ENCODE measurements around the gene TTF1. TPM values are rescaled to one million over a fixed set of nuclear protein-coding genes. Genes with fewer than 3 reads are reported as not detected.

The TTF1 gene
- polyA plus RNA-seq, 6 donors from 2014 or later: 4.3 to 11.6 (median 8.9) TPM

GRCh38 chr9:132425675-132426062 is 19.0 kb upstream of the TTF1 start:
- no peak for ATAC-seq (ENCODE audit: low read depth in 2 of 2)
- H3K9me3 Mint-ChIP-seq: no peaks in the 10 kb centered on the region
- peak overlapping the region in 1 of 6 donors; percentile 13 for H3K27ac Mint-ChIP-seq
- no peak for DNase-seq
- H3K4me1 Mint-ChIP-seq: peaks cover 0 to 5% (median 0%) of the 10 kb centered on the region in 3 donors
- no peak overlapping the region for H3K4me3 Mint-ChIP-seq
- H3K27me3 Mint-ChIP-seq: peaks cover 40 to 66% (median 58%) of the 10 kb centered on the region in 3 donors
- no peaks in the 10 kb centered on the region for H3K36me3 Mint-ChIP-seq

DNA sequence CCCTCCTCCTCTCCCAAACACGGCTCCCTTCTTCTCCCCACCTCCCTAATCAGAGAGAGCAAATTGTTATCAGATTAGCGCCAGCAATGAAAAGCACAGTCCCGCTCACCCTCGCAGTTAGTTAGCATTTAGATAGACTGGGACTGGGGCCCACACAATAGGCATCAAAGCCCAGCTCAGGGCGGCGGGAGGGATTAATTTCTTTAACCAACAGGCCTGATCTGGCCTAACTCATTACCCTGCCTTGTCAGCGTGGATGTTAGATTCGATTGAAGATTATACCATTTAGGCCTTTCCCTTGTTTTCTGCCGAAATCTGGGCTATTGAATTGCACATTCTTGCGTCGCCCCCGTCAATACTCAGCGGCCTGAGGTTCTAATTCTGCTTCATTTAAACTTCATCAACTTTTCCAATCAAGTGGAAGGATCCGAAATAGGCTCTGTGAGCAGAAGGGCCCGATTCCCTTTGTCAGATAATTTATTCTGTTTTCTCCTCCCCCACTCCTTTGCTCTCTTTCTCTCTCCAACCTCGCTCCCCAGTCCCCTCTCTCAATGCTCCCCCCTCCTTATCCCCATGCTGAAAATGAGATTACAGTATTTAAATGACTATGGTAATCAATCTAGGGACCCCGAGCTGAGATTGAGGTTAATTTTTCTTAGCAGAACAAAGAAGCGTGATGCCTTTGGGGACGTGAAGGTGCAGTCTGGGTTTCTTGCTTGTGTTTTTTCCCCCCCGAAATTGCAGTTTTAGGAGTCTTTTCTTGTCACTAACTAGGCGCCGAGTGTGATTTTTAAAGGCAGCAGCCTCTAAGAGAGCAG is 18.4 kb upstream of the TTF1 start:
- Mint-ChIP-seq H3K4me3 (no peak overlapping the region), H3K36me3 (no peaks in the 10 kb centered on the region), H3K27me3 (peaks cover 36 to 64% (median 62%) of the 10 kb centered on the region in 3 donors), H3K4me1 (no peaks in the 10 kb centered on the region), H3K9me3 (no peaks in the 10 kb centered on the region), H3K27ac (peak overlapping the region in 2 of 6 donors; percentile 13)
- ATAC-seq (ENCODE audit: low read depth in 2 of 2) (no peak), DNase-seq (no peak)

GRCh38 chr9:132423503-132423902 is 16.9 kb upstream of the TTF1 start:
- Mint-ChIP-seq H3K27ac (no peak overlapping the region), H3K36me3 (no peaks in the 10 kb centered on the region), H3K9me3 (no peaks in the 10 kb centered on the region), H3K4me3 (no peak overlapping the region), H3K27me3 (peaks cover 47 to 72% (median 71%) of the 10 kb centered on the region in 3 donors), H3K4me1 (no peaks in the 10 kb centered on the region)
- DNase-seq (no peak), ATAC-seq (ENCODE audit: low read depth in 2 of 2) (no peak)

- Mint-ChIP-seq H3K4me1 (no peaks in the 10 kb centered on the region), H3K9me3 (no peaks in the 10 kb centered on the region), H3K27ac (no peak overlapping the region), H3K4me3 (no peak overlapping the region), H3K27me3 (peaks cover 54 to 79% (median 78%) of the 10 kb centered on the region in 3 donors), H3K36me3 (no peaks in the 10 kb centered on the region)
- ATAC-seq (ENCODE audit: low read depth in 2 of 2) (no peak), DNase-seq (no peak)
Measured at GRCh38 chr9:132422574-132422973, 15.9 kb upstream of the TTF1 start.

DNA sequence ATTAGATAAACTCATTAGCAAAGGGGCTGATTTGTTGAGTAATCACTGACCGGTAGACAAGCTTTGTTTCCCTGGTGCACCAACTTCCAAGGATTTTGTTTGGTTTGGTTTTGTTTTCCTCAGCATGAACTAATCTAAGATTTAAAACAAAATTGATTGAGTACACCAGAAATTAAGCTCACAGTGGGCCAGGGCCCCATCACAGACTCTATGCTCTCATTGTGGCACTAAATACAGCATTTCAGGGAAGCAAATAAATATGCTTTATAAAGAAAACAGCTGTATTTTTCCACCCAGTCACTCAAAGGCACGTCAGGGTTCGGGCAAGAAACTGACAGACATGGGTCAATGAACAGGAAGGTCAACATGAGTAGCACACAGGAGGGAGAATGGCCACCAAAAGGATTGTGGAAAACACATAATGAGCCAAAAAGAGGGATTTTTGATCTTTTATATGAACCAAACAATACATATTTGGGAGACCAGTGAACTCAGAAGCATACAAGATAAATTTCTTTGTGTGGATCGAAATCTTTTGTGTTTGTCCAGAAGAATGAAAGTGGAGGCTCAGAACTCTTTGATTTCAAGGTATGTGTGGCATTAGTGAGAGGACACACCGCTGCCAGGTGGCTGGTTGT is 12.2 kb upstream of the TTF1 start:
- Mint-ChIP-seq H3K4me3 (no peak overlapping the region), H3K4me1 (no peaks in the 10 kb centered on the region), H3K9me3 (no peaks in the 10 kb centered on the region), H3K27me3 (peaks cover 45 to 68% (median 65%) of the 10 kb centered on the region in 3 donors), H3K36me3 (no peaks in the 10 kb centered on the region), H3K27ac (no peak overlapping the region)
- DNase-seq: no peak
- no peak for ATAC-seq (ENCODE audit: low read depth in 2 of 2)

DNA sequence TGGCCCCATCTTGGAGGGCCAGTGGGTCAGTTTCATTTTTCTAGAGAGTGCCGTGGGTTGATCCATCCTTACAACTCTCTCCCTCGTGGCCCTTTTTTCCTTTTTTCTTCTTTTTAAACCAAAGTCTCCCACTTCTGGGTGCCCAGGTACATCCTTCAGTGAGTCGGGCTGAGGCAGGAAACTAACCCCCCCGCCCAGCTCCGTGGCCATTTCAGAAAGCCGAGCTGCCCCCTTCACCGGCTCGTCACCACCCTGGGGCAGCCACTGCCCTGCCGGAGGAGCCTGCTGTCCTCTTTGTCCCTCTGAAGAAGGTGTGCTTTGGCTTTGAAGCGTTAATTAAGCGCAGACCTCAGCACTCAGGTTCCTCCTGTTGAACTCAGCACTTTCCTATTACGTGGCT is 8.5 kb upstream of the TTF1 start:
- Mint-ChIP-seq H3K4me1 (peaks cover 15 to 19% (median 17%) of the 10 kb centered on the region in 3 donors), H3K36me3 (no peaks in the 10 kb centered on the region), H3K4me3 (peak overlapping the region in 1 of 8 donors; percentile 72), H3K27me3 (peaks cover 50 to 66% (median 58%) of the 10 kb centered on the region in 3 donors), H3K9me3 (peaks cover 0 to 1% (median 0%) of the 10 kb centered on the region in 7 donors), H3K27ac (peak overlapping the region in 1 of 6 donors; percentile 88)
- DNase-seq (no peak), ATAC-seq (ENCODE audit: low read depth in 2 of 2) (no peak)

DNA sequence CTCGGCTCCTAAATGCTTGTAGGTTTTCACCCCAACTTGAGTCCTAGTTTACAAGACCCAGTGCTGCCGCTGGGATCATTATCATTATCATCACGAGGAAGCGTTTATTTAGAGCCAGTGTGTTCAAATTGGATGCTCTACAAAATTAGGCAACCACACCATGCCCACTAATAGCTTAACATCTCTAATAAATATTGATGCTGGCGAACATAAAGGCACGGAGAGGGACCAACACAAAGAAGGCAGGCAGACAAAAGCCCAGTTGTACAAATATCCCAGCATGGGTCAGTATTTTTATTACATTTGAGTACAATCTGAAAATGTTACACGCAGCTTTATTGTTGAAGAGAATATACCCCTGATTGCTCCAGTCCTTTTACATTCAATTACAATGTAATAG is 8.1 kb upstream of the TTF1 start:
- peaks cover 15 to 19% (median 18%) of the 10 kb centered on the region in 3 donors for H3K4me1 Mint-ChIP-seq
- peaks cover 0 to 1% (median 0%) of the 10 kb centered on the region in 7 donors for H3K9me3 Mint-ChIP-seq
- no peak overlapping the region for H3K27ac Mint-ChIP-seq
- no peak for ATAC-seq (ENCODE audit: low read depth in 2 of 2)
- no peak for DNase-seq
- no peak overlapping the region for H3K4me3 Mint-ChIP-seq
- peaks cover 50 to 61% (median 53%) of the 10 kb centered on the region in 3 donors for H3K27me3 Mint-ChIP-seq
- H3K36me3 Mint-ChIP-seq: no peaks in the 10 kb centered on the region

- no peak for DNase-seq
- peaks cover 0 to 1% (median 0%) of the 10 kb centered on the region in 7 donors for H3K9me3 Mint-ChIP-seq
Measured at GRCh38 chr9:132413926-132414325, 7.3 kb upstream of the TTF1 start.

GRCh38 chr9:132412089-132412488 is 5.4 kb upstream of the TTF1 start:
- Mint-ChIP-seq H3K27me3 (peaks cover 29 to 35% (median 32%) of the 10 kb centered on the region in 3 donors), H3K4me3 (peak overlapping the region in 7 of 8 donors; percentile 26 to 77 (median 46)), H3K4me1 (peaks cover 16 to 29% (median 22%) of the 10 kb centered on the region in 3 donors), H3K27ac (peak overlapping the region in 1 of 6 donors; percentile 70), H3K9me3 (peaks cover 0 to 1% (median 0%) of the 10 kb centered on the region in 7 donors), H3K36me3 (no peaks in the 10 kb centered on the region)
- ATAC-seq (ENCODE audit: low read depth in 2 of 2) (no peak), DNase-seq (no peak)

More at GRCh38 chr9:132413926-132414325, 7.3 kb upstream of the TTF1 start:
- H3K4me1 Mint-ChIP-seq: peaks cover 15 to 24% (median 19%) of the 10 kb centered on the region in 3 donors
- no peak overlapping the region for H3K4me3 Mint-ChIP-seq
- ATAC-seq (ENCODE audit: low read depth in 2 of 2): no peak
- no peaks in the 10 kb centered on the region for H3K36me3 Mint-ChIP-seq
- H3K27me3 Mint-ChIP-seq: peaks cover 42 to 53% (median 45%) of the 10 kb centered on the region in 3 donors
- no peak overlapping the region for H3K27ac Mint-ChIP-seq

GRCh38 chr9:132411091-132411508 is 4.5 kb upstream of the TTF1 start:
- Mint-ChIP-seq H3K4me3 (peak overlapping the region; percentile 77 to 91 (median 84)), H3K27ac (peak overlapping the region in 3 of 6 donors; percentile 53 to 93 (median 86)), H3K27me3 (peaks cover 29 to 34% (median 32%) of the 10 kb centered on the region in 3 donors), H3K36me3 (no peaks in the 10 kb centered on the region), H3K9me3 (peaks cover 0 to 1% (median 0%) of the 10 kb centered on the region in 7 donors), H3K4me1 (peaks cover 22 to 36% (median 32%) of the 10 kb centered on the region in 3 donors)
- DNase-seq (peak; percentile 72), ATAC-seq (ENCODE audit: low read depth in 2 of 2) (peak; percentile 63 to 64)

- peak overlapping the region; percentile 77 to 91 (median 84) for H3K4me3 Mint-ChIP-seq
- H3K27me3 Mint-ChIP-seq: peaks cover 28 to 34% (median 28%) of the 10 kb centered on the region in 3 donors
- no peak for DNase-seq
- H3K4me1 Mint-ChIP-seq: peaks cover 26 to 40% (median 37%) of the 10 kb centered on the region in 3 donors
- peak in 1 of 2 donors; percentile 12 for ATAC-seq (ENCODE audit: low read depth in 2 of 2)
- H3K36me3 Mint-ChIP-seq: no peaks in the 10 kb centered on the region
- peak overlapping the region in 3 of 6 donors; percentile 53 to 86 (median 54) for H3K27ac Mint-ChIP-seq
- peaks cover 0 to 1% (median 0%) of the 10 kb centered on the region in 7 donors for H3K9me3 Mint-ChIP-seq
Measured at GRCh38 chr9:132410642-132411041, 4.0 kb upstream of the TTF1 start.

GRCh38 chr9:132409828-132410528 is 3.3 kb upstream of the TTF1 start, which contains the start of gene CFAP77:
Gene CFAP77 (plus strand): TSS chr9:132410211. CDS start chr9:132410272, 61 bp downstream.
- DNase-seq (peak; percentile 39), ATAC-seq (ENCODE audit: low read depth in 2 of 2) (peak; percentile 19 to 22)
- peak within 1 kb of the TSS; percentile 53 to 86 (median 62) for H3K27ac Mint-ChIP-seq
- H3K9me3 Mint-ChIP-seq: peaks cover 0 to 1% (median 0%) of the 10 kb centered on the region in 7 donors
- no peaks in the 10 kb centered on the region for H3K36me3 Mint-ChIP-seq
- peaks cover 22 to 28% (median 22%) of the 10 kb centered on the region in 3 donors for H3K27me3 Mint-ChIP-seq
- peaks cover 31 to 47% (median 43%) of the 10 kb centered on the region in 3 donors for H3K4me1 Mint-ChIP-seq
- peak within 1 kb of the TSS; percentile 77 to 91 (median 85) for H3K4me3 Mint-ChIP-seq

DNA sequence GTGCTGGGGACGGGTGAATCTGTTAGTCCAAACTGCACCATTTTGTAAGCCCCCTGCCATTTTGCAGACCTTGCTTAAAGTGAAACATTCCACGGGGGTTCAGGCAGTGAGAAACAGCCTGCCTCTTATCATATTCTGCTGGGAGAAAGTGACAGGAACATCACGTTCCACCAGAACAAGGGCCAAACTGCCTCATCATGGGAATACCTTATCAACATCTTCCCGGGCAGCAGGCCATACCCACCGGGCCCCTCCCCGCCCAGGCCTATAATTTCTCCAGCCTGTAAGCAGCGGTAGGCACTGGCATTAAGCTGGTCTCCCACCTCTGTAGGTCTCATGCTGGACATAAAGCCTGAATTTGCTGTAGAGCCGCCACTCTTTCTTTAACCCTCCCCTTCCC is 1.9 kb upstream of the TTF1 start:
- DNase-seq: no peak
- ATAC-seq (ENCODE audit: low read depth in 2 of 2): no peak
- peaks cover 39 to 61% (median 58%) of the 10 kb centered on the region in 3 donors for H3K4me1 Mint-ChIP-seq
- peaks cover 0 to 1% (median 0%) of the 10 kb centered on the region in 7 donors for H3K9me3 Mint-ChIP-seq
- no peaks in the 10 kb centered on the region for H3K36me3 Mint-ChIP-seq
- peak overlapping the region in 1 of 8 donors; percentile 87 for H3K4me3 Mint-ChIP-seq
- H3K27ac Mint-ChIP-seq: peak overlapping the region in 2 of 6 donors; percentile 71 to 78
- peaks cover 8 to 13% (median 9%) of the 10 kb centered on the region in 3 donors for H3K27me3 Mint-ChIP-seq

All from naive B cell (primary cell).